WTC11 (cell line): ENCODE measurements around the gene B3GAT3. TPM values are rescaled to one million over a fixed set of nuclear protein-coding genes. Genes with fewer than 3 reads are reported as not detected.

Experiments used
- ATAC-seq: fragments of 200-7000 bp; cut with Tn5 transposase; 2 replicates; pipeline ENCODE4 v1.10.0; 2021; ENCODE audit warnings: mild to moderate bottlenecking, moderate library complexity
- Bru-seq: library from RNA; stranded (reverse); fragments of 400-500 nt; gene quantifications from one replicate; lab custom pipeline; 2021; lab: Mats Ljungman, UMichigan
- CTCF ChIA-PET: fragments of 300-600 bp; sonication (Branson Sonifier 250); formaldehyde crosslinking; loops from one replicate; lab custom pipeline; 2021; ENCODE audit warnings: antibody characterized with exemption; lab: Charles Lee
- POLR2A ChIA-PET: fragments of 350-600 bp; sonication (Branson Sonifier 250); formaldehyde crosslinking; loops from one replicate; lab custom pipeline; 2021; ENCODE audit warnings: antibody characterized with exemption; lab: Charles Lee
- DNase-seq: peaks from one replicate; pipeline ENCODE4 v3.0.0; 2021; ENCODE audit warnings: low spot score
- H3K27ac Mint-ChIP-seq: 2 replicates; pipeline ENCODE4 v1.8.0; 2021; ENCODE audit warnings: mixed read lengths
- H3K27me3 Mint-ChIP-seq: 2 replicates; pipeline ENCODE4 v1.8.0; 2021; ENCODE audit warnings: low read depth, mild to moderate bottlenecking, moderate library complexity, mixed read lengths
- H3K36me3 Mint-ChIP-seq: 2 replicates; pipeline ENCODE4 v1.8.0; 2021; ENCODE audit warnings: mixed read lengths
- H3K4me1 Mint-ChIP-seq: 2 replicates; pipeline ENCODE4 v1.8.0; 2022; ENCODE audit warnings: mixed read lengths
- H3K4me3 Mint-ChIP-seq: 2 replicates; pipeline ENCODE4 v1.8.0; 2021; ENCODE audit warnings: mild to moderate bottlenecking, moderate library complexity, mixed read lengths
- H3K9me3 Mint-ChIP-seq: 2 replicates; pipeline ENCODE4 v1.8.0; 2021; ENCODE audit warnings: mixed read lengths
- ATF1 ChIP-seq: sonication (generic); formaldehyde crosslinking; IDR thresholded peaks from 2 replicates; pipeline ENCODE4 v1.8.1; 2023; ENCODE audit warnings: mild to moderate bottlenecking, moderate library complexity, missing genetic modification reagents
- CREM ChIP-seq: sonication (generic); formaldehyde crosslinking; IDR thresholded peaks from 2 replicates; pipeline ENCODE4 v1.8.1; 2022; ENCODE audit warnings: mild to moderate bottlenecking, missing genetic modification reagents, moderate library complexity
- GABPB1 ChIP-seq: sonication (generic); formaldehyde crosslinking; IDR thresholded peaks from 2 replicates; pipeline ENCODE4 v1.8.1; 2023; ENCODE audit warnings: mild to moderate bottlenecking, missing genetic modification reagents
- NFATC4 ChIP-seq: fragments of 250-450 bp; sonication (Bioruptor Pico); IDR thresholded peaks from 2 replicates; pipeline ENCODE4 v1.9.0; 2021; ENCODE audit warnings: mild to moderate bottlenecking
- NFE2L1 ChIP-seq: sonication (generic); formaldehyde crosslinking; IDR thresholded peaks from 2 replicates; pipeline ENCODE4 v1.8.1; 2023; ENCODE audit warnings: missing genetic modification reagents
- NR3C1 ChIP-seq: sonication (generic); formaldehyde crosslinking; conservative IDR thresholded peaks from 2 replicates; pipeline ENCODE4 v1.8.1; 2023; ENCODE audit warnings: low read depth, mild to moderate bottlenecking, missing genetic modification reagents
- SMAD3 ChIP-seq: sonication (generic); formaldehyde crosslinking; IDR thresholded peaks from 2 replicates; pipeline ENCODE4 v1.8.0; 2022; ENCODE audit warnings: missing genetic modification reagents, mild to moderate bottlenecking, borderline replicate concordance
- SMAD4 ChIP-seq: sonication (generic); formaldehyde crosslinking; IDR thresholded peaks from 2 replicates; pipeline ENCODE4 v1.8.0; 2022; ENCODE audit warnings: mild to moderate bottlenecking, missing genetic modification reagents
- SP1 ChIP-seq: sonication (generic); formaldehyde crosslinking; conservative IDR thresholded peaks from 2 replicates; pipeline ENCODE4 v1.8.1; 2022; ENCODE audit warnings: missing genetic modification reagents
- TEAD1 ChIP-seq: sonication (generic); formaldehyde crosslinking; IDR thresholded peaks from 2 replicates; pipeline ENCODE4 v1.8.0; 2022; ENCODE audit warnings: mild to moderate bottlenecking, missing genetic modification reagents
- ZNF317 ChIP-seq: sonication (generic); formaldehyde crosslinking; IDR thresholded peaks from 2 replicates; pipeline ENCODE4 v1.8.1; 2023; ENCODE audit warnings: low read depth, mild to moderate bottlenecking, moderate library complexity, missing genetic modification reagents, borderline replicate concordance
- ZNF416 ChIP-seq: fragments of 250-450 bp; sonication (Bioruptor Pico); IDR thresholded peaks from 2 replicates; pipeline ENCODE4 v1.9.0; 2021; ENCODE audit warnings: mild to moderate bottlenecking, inconsistent platforms
- long read RNA-seq, 3 experiments: library from RNA in 1 of 3; library from capped mRNA in 1 of 3; library from polyadenylated mRNA in 1 of 3; unstranded in 2 of 3; stranded (forward) in 1 of 3; transcript quantifications; one replicate each; pipeline ENCODE4 v2.0.0, GENCODE V29; 2021
- total RNA-seq: library from RNA; stranded (reverse); gene quantifications from 3 replicates; pipeline ENCODE4 v1.2.3, GENCODE V29; 2021
- TF ChIP-seq, protein P1 (sequence below): sonication (generic); formaldehyde crosslinking; IDR thresholded peaks from 2 replicates; pipeline ENCODE4 v1.8.1; 2023; ENCODE audit warnings: mild to moderate bottlenecking, missing genetic modification reagents
- TF ChIP-seq, protein P2 (sequence below): sonication (generic); formaldehyde crosslinking; IDR thresholded peaks from 2 replicates; pipeline ENCODE4 v1.8.0; 2022; ENCODE audit warnings: mild to moderate bottlenecking, missing genetic modification reagents
- TF ChIP-seq, protein P3 (sequence below): sonication (generic); formaldehyde crosslinking; IDR thresholded peaks from 2 replicates; pipeline ENCODE4 v1.8.1; 2023; ENCODE audit warnings: mild to moderate bottlenecking, missing genetic modification reagents
- TF ChIP-seq, protein P4 (sequence below): fragments of 250-450 bp; sonication (Bioruptor Pico); IDR thresholded peaks from 2 replicates; pipeline ENCODE4 v1.9.0; 2021; ENCODE audit warnings: mild to moderate bottlenecking
- TF ChIP-seq, protein P5 (sequence below): sonication (generic); formaldehyde crosslinking; IDR thresholded peaks from 2 replicates; pipeline ENCODE4 v1.8.1; 2022; ENCODE audit warnings: low read depth, mild to moderate bottlenecking, moderate library complexity, missing genetic modification reagents, borderline replicate concordance
- TF ChIP-seq, protein P6 (sequence below): sonication (generic); formaldehyde crosslinking; IDR thresholded peaks from 2 replicates; pipeline ENCODE4 v1.8.1; 2023; ENCODE audit warnings: mild to moderate bottlenecking, moderate library complexity, missing genetic modification reagents
- TF ChIP-seq, protein P7 (sequence below): fragments of 250-450 bp; sonication (Bioruptor Pico); IDR thresholded peaks from 2 replicates; pipeline ENCODE4 v1.9.0; 2021; ENCODE audit warnings: moderate library complexity, mild to moderate bottlenecking, inconsistent platforms, borderline replicate concordance
- TF ChIP-seq, protein P8 (sequence below): sonication (generic); formaldehyde crosslinking; IDR thresholded peaks from 2 replicates; pipeline ENCODE4 v1.8.0; 2022; ENCODE audit warnings: mild to moderate bottlenecking, missing genetic modification reagents

Gene B3GAT3
- 41.2 to 43.9 TPM (median 43.3 TPM) in 3 replicates for total RNA-seq
- percentile 76 among the genes with signal in this experiment for Bru-seq, nascent RNA
- long read RNA-seq, experiment 1, transcript B3GAT3-201 (5 exons, 1,641 nt): major isoform, 44 of 59 reads
- long read RNA-seq, experiment 1, partial matches to known transcripts: 6 of 59 reads
- long read RNA-seq, experiment 1, other reads (novel, unspliced or antisense): 9 of 59 reads
- long read RNA-seq, experiment 2, transcript B3GAT3-201 (5 exons, 1,641 nt): major isoform, 29 of 44 reads
- long read RNA-seq, experiment 2, partial matches to known transcripts: 12 of 44 reads
- long read RNA-seq, experiment 2, other reads (novel, unspliced or antisense): 3 of 44 reads
- long read RNA-seq, experiment 3, transcript B3GAT3-201 (5 exons, 1,641 nt): major isoform, 32 of 44 reads
- long read RNA-seq, experiment 3, partial matches to known transcripts: 0 of 44 reads
- long read RNA-seq, experiment 3, other reads (novel, unspliced or antisense): 11 of 44 reads

DNA sequence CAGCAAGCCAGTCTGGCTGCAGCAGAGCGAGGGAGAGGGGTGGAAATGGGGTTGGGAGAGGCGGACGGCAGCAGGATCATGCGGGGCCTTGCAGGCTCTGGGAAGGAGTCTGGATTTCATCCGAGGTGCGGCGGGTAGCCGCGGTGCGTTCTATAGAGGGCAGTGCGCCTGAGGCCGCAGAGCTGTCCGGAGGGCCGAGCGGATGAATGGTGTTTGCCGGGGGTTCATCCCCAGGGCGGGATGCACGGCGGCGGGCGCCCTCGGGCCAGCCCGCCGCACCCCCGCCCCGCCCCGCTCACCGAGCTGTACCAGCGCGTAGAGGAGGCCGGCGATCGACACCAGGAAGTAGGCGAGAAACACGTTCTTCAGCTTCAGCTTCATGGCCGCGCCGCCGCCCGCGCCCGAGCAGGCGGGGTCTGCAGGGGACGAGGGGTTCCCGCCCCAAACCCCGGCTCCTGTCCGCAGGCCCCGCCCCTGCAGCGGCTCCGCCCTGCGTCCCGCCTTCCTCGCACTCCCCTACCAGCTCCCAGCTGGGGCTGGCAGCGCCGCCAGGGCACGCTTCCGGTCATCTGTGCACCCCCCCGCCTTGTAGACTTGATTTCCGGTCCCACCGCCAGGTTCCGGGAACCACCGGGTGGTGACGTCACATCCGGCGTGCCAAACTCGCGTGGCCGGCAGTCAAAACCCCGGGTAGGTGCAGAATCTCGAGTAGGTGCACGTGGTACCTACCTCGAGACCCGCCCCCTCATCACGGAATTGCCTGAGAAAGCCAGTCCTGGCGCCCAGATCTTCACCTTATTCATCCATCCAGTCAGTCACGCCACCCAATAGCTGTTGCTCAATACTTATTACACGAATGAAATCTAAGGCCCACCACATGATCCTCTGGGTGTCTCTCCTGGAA lies at the start of gene B3GAT3:
TSS of gene B3GAT3 (minus strand) at position 420 of the 904 bp plus-strand sequence. CDS start at position 381, 39 bp downstream.
- CTCF ChIA-PET: interaction anchor here (0.6 to 4.5 kb wide), 21 partner anchors 10 to 227 kb away, joined by 3 to 51 read pairs (median 4); partner anchors contain the start of genes BSCL2, C11orf98, EEF1G and EML3
- POLR2A ChIA-PET: interaction anchor here (0.6 to 3.0 kb wide), 22 partner anchors 9 to 240 kb away, joined by 3 to 37 read pairs (median 6); partner anchors contain the start of genes BSCL2, C11orf98, CSKMT and EEF1G
- Mint-ChIP-seq H3K36me3 (peaks cover 19% of the 10 kb centered on the region), H3K27ac (peak within 1 kb of the TSS; percentile 93), H3K9me3 (no peaks in the 10 kb centered on the region), H3K4me3 (peak within 1 kb of the TSS; percentile 97), H3K4me1 (peaks cover 16% of the 10 kb centered on the region), H3K27me3 (no peaks in the 10 kb centered on the region)
- peak; percentile 99 for DNase-seq
- peak; percentile 97 for ATAC-seq
- TF ChIP-seq, protein P1, sequence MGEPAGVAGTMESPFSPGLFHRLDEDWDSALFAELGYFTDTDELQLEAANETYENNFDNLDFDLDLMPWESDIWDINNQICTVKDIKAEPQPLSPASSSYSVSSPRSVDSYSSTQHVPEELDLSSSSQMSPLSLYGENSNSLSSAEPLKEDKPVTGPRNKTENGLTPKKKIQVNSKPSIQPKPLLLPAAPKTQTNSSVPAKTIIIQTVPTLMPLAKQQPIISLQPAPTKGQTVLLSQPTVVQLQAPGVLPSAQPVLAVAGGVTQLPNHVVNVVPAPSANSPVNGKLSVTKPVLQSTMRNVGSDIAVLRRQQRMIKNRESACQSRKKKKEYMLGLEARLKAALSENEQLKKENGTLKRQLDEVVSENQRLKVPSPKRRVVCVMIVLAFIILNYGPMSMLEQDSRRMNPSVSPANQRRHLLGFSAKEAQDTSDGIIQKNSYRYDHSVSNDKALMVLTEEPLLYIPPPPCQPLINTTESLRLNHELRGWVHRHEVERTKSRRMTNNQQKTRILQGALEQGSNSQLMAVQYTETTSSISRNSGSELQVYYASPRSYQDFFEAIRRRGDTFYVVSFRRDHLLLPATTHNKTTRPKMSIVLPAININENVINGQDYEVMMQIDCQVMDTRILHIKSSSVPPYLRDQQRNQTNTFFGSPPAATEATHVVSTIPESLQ (CRISPR knock-in tag): no peak
- TF ChIP-seq NFATC4 (CRISPR knock-in tag) (0 out of 2 replicates have a peak, but pooled peaks have one; percentile 5), ZNF416 (CRISPR knock-in tag) (no peak), NFE2L1 (CRISPR knock-in tag) (peak; percentile 74; the same call in 1 of the 2 replicates), SP1 (CRISPR knock-in tag) (peak; percentile 96), CREM (peak; percentile 96), SMAD3 (CRISPR knock-in tag) (peak; percentile 69; the same call in 1 of the 2 replicates), GABPB1 (CRISPR knock-in tag) (peak; percentile 88), TEAD1 (CRISPR knock-in tag) (peak; percentile 69; the same call in 1 of the 2 replicates), ZNF317 (CRISPR knock-in tag) (peak; percentile 63; the same call in 1 of the 2 replicates), NR3C1 (CRISPR knock-in tag) (0 out of 2 replicates have a peak, but pooled peaks have one; percentile 43), ATF1 (peak; percentile 35; the same call in 1 of the 2 replicates), SMAD4 (CRISPR knock-in tag) (no peak)
- TF ChIP-seq, protein P2, sequence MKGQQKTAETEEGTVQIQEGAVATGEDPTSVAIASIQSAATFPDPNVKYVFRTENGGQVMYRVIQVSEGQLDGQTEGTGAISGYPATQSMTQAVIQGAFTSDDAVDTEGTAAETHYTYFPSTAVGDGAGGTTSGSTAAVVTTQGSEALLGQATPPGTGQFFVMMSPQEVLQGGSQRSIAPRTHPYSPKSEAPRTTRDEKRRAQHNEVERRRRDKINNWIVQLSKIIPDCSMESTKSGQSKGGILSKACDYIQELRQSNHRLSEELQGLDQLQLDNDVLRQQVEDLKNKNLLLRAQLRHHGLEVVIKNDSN (CRISPR knock-in tag): peak; percentile 80
- TF ChIP-seq, protein P3, sequence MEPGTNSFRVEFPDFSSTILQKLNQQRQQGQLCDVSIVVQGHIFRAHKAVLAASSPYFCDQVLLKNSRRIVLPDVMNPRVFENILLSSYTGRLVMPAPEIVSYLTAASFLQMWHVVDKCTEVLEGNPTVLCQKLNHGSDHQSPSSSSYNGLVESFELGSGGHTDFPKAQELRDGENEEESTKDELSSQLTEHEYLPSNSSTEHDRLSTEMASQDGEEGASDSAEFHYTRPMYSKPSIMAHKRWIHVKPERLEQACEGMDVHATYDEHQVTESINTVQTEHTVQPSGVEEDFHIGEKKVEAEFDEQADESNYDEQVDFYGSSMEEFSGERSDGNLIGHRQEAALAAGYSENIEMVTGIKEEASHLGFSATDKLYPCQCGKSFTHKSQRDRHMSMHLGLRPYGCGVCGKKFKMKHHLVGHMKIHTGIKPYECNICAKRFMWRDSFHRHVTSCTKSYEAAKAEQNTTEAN (CRISPR knock-in tag): 0 out of 2 replicates have a peak, but pooled peaks have one; percentile 47
- TF ChIP-seq, protein P4, sequence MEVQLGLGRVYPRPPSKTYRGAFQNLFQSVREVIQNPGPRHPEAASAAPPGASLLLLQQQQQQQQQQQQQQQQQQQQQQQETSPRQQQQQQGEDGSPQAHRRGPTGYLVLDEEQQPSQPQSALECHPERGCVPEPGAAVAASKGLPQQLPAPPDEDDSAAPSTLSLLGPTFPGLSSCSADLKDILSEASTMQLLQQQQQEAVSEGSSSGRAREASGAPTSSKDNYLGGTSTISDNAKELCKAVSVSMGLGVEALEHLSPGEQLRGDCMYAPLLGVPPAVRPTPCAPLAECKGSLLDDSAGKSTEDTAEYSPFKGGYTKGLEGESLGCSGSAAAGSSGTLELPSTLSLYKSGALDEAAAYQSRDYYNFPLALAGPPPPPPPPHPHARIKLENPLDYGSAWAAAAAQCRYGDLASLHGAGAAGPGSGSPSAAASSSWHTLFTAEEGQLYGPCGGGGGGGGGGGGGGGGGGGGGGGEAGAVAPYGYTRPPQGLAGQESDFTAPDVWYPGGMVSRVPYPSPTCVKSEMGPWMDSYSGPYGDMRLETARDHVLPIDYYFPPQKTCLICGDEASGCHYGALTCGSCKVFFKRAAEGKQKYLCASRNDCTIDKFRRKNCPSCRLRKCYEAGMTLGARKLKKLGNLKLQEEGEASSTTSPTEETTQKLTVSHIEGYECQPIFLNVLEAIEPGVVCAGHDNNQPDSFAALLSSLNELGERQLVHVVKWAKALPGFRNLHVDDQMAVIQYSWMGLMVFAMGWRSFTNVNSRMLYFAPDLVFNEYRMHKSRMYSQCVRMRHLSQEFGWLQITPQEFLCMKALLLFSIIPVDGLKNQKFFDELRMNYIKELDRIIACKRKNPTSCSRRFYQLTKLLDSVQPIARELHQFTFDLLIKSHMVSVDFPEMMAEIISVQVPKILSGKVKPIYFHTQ: no peak
- TF ChIP-seq, protein P5, sequence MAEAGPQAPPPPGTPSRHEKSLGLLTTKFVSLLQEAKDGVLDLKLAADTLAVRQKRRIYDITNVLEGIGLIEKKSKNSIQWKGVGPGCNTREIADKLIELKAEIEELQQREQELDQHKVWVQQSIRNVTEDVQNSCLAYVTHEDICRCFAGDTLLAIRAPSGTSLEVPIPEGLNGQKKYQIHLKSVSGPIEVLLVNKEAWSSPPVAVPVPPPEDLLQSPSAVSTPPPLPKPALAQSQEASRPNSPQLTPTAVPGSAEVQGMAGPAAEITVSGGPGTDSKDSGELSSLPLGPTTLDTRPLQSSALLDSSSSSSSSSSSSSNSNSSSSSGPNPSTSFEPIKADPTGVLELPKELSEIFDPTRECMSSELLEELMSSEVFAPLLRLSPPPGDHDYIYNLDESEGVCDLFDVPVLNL (CRISPR knock-in tag): peak; percentile 47; the same call in 1 of the 2 replicates
- TF ChIP-seq, protein P6, sequence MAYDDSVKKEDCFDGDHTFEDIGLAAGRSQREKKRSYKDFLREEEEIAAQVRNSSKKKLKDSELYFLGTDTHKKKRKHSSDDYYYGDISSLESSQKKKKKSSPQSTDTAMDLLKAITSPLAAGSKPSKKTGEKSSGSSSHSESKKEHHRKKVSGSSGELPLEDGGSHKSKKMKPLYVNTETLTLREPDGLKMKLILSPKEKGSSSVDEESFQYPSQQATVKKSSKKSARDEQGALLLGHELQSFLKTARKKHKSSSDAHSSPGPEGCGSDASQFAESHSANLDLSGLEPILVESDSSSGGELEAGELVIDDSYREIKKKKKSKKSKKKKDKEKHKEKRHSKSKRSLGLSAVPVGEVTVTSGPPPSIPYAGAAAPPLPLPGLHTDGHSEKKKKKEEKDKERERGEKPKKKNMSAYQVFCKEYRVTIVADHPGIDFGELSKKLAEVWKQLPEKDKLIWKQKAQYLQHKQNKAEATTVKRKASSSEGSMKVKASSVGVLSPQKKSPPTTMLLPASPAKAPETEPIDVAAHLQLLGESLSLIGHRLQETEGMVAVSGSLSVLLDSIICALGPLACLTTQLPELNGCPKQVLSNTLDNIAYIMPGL (CRISPR knock-in tag): peak; percentile 57; the same call in 1 of the 2 replicates
- TF ChIP-seq, protein P7, sequence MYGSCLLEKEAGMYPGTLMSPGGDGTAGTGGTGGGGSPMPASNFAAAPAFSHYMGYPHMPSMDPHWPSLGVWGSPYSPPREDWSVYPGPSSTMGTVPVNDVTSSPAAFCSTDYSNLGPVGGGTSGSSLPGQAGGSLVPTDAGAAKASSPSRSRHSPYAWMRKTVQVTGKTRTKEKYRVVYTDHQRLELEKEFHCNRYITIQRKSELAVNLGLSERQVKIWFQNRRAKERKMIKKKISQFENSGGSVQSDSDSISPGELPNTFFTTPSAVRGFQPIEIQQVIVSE: no peak
- TF ChIP-seq, protein P8, sequence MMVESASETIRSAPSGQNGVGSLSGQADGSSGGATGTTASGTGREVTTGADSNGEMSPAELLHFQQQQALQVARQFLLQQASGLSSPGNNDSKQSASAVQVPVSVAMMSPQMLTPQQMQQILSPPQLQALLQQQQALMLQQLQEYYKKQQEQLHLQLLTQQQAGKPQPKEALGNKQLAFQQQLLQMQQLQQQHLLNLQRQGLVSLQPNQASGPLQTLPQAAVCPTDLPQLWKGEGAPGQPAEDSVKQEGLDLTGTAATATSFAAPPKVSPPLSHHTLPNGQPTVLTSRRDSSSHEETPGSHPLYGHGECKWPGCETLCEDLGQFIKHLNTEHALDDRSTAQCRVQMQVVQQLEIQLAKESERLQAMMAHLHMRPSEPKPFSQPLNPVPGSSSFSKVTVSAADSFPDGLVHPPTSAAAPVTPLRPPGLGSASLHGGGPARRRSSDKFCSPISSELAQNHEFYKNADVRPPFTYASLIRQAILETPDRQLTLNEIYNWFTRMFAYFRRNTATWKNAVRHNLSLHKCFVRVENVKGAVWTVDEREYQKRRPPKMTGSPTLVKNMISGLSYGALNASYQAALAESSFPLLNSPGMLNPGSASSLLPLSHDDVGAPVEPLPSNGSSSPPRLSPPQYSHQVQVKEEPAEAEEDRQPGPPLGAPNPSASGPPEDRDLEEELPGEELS (CRISPR knock-in tag): peak; percentile 84
